Fibroblast of gingiva (primary cell): Measurements from ENCODE around the gene IFI16.

Experiments used
- DNase-seq: peaks from one replicate; pipeline ENCODE4 v3.0.0-alpha.2; 2011; ENCODE audit warnings: low read depth

The IFI16 gene

DNA sequence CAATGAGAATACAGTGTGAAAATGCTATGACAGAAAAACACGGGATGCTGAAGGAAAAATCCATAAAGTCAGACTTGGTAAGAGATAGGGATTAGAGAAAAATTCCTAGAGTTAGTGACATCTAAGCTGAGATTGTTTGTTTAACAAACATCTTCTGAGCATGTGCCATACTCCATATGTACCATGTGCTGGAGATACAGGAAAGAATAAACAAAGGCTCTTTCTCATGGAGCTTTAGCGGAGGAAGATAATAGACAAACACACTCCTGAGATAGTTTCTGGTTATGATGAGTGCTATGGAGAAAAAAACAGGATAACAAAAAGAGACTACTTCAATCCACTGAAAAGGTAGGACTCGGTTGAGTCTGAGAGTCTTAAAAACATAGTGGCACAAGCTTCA lies 88.9 kb downstream of the IFI16 start:
- DNase-seq = no peak

DNA sequence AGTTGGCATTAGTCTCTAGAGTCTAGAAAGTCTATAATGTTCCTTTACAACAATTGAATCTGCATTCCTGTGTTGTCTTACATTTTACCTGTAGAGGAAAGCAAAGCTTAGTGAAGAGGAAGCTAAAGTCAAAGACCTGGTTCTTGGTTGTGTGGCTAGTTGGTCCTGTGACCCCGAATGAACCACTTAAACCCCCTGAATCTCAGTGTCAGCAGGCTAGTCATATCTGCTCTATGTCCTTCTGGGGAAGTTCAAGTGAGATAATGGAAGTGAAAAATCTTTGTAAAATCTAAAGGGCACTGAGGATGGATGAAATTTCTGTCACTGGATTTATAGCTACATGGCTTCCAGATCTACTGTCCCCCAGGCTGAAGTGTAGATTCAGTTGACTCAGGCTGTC lies 90.9 kb downstream of the IFI16 start:
- DNase-seq = no peak

DNA sequence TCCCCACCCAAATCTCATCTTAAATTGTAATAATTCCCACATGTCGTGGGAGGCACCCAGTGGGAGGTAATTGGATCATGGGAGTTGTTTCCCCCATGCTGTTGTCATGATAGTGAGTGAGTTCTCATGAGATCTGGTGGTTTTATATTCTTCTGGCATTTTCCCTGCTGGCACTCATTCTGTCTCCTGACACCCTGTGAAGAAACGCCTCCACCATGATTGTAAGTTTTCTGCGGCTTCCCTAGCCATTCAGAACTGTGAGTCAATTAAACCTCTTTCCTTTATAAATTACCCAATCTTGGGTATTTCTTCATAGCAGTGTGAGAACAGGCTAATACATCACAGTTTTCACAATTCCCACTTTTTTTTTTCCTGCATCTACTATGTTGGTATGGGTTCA lies 93.3 kb downstream of the IFI16 start:
- DNase-seq = peak; percentile 8
